GM18907 (cell line): ENCODE results near the gene ACTN4.
"Not testable (repeated sequence)": the region's sequence is repeated elsewhere in the genome, so short reads cannot be mapped to it uniquely, and the experiment has no call there.

Experiments used
- ATAC-seq: cut with Tn5 transposase; IDR thresholded peaks from one replicate; pipeline ENCODE4 v1.9.1; 2021; ENCODE audit warnings: mild to moderate bottlenecking, moderate library complexity; ENCODE audit not compliant: unreplicated experiment

Gene ACTN4

GRCh38 chr19:38647368-38647965 lies at the start of gene ACTN4:
Gene ACTN4 (plus strand): TSS chr19:38647649. CDS start chr19:38647746, 97 bp downstream.
- ATAC-seq: peak; percentile 82

DNA sequence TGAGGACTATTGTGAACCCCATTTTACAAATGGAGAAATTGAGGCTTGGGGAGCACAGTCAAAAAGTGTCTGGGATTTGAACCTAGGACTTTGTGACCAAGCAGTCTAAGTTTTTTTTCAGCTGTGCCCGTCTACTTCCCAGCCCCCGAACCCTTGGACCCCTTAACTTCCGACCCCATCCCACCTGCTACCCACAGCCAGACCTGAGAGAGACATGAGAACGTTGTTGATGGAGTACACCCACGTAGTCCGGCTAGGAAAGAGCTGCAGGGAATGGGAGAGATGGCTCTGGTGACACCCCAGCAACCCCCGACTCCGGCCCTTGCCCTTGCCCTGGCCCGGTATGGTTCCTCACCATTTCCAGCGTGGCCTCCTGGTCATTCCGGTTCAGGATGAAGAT lies 47.7 kb upstream of the ACTN4 start:
- ATAC-seq: no peak

- ATAC-seq: not testable (repeated sequence)
These were observed 44.6 kb upstream of the ACTN4 start for GRCh38 chr19:38602856-38603255.

GRCh38 chr19:38606131-38606530 lies 41.3 kb upstream of the ACTN4 start:
- ATAC-seq: no peak

DNA sequence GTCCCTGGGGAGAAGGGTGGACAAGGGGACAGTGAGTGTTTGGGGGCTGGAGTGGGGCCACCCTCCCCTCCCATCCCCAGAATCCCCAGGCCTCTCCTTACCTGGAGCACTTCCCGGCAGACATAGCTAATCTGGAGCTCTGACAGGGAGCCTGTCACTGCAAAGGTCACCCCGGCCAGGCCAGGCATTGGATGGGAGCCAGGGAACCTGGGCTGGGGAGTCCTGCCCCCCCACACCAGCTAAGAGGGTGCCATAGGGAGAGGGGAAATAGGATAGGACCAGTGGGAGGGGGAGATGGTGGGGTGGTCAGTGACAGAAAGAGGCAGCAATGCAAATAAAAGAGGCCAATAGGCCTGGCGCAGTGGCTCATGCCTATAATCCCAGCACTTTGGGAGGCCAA lies 33.2 kb upstream of the ACTN4 start:
- ATAC-seq: no peak

GRCh38 chr19:38615007-38615581 lies 32.4 kb upstream of the ACTN4 start:
- no peak for ATAC-seq

DNA sequence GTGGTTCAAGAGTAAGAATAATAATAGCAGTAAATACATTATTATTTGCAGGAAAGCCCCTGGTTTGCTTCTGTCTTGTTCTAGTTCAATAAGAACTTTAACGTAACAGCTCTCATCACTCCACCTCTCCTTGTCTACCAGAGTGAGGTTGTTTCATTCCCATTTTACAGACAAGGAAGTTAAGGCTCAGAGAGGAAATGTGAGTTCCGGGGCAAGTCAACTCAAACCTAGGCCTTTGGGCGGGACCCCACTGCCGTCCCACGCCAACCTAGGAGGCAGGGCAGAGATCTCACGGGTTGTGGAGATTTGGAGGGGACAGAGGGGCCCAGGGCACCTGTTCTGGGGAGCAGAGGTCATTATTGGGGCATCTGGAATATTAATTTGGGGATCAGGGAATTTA lies 31.2 kb upstream of the ACTN4 start:
- ATAC-seq: no peak

GRCh38 chr19:38617283-38617763 lies 30.1 kb upstream of the ACTN4 start:
- no peak for ATAC-seq

- ATAC-seq: peak; percentile 54
These were observed 29.5 kb upstream of the ACTN4 start, which contains the start of gene MAP4K1 for GRCh38 chr19:38617764-38618589. Gene MAP4K1 (minus strand): TSS chr19:38617953. CDS start chr19:38617895, 58 bp downstream.

- peak; percentile 63 for ATAC-seq
These were observed 28.7 kb upstream of the ACTN4 start, which contains the start of gene EIF3K for GRCh38 chr19:38618590-38619360. Gene EIF3K (plus strand): TSS chr19:38619188. CDS start chr19:38619269, 81 bp downstream.

- no peak for ATAC-seq
These were observed 27.9 kb upstream of the ACTN4 start for GRCh38 chr19:38619361-38620174.

DNA sequence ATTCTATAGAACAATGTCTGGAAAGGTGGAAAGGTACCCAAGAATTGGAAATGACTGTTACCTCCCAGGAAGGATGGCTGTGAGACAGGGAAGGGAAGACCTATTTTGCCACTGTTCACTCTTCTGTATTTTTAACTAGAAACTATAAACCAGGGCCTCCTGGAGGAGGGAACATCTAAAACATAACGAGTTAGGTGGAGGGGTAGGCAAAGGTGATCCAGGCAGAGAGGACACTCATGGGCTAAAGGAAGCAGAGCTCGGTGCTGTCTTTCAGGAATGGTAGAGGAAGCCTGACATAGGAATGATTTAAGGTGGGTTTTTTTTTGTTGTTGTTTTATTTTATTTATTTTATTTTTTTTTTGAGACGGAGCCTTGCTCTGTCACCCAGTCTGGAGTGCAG lies 22.6 kb upstream of the ACTN4 start:
- ATAC-seq: no peak

- ATAC-seq: no peak
These were observed 21.0 kb upstream of the ACTN4 start for GRCh38 chr19:38626401-38626800.

GRCh38 chr19:38629568-38629967 lies 17.9 kb upstream of the ACTN4 start:
- no peak for ATAC-seq

- ATAC-seq: not testable (repeated sequence)
These were observed 16.1 kb upstream of the ACTN4 start for GRCh38 chr19:38631301-38631700.

DNA sequence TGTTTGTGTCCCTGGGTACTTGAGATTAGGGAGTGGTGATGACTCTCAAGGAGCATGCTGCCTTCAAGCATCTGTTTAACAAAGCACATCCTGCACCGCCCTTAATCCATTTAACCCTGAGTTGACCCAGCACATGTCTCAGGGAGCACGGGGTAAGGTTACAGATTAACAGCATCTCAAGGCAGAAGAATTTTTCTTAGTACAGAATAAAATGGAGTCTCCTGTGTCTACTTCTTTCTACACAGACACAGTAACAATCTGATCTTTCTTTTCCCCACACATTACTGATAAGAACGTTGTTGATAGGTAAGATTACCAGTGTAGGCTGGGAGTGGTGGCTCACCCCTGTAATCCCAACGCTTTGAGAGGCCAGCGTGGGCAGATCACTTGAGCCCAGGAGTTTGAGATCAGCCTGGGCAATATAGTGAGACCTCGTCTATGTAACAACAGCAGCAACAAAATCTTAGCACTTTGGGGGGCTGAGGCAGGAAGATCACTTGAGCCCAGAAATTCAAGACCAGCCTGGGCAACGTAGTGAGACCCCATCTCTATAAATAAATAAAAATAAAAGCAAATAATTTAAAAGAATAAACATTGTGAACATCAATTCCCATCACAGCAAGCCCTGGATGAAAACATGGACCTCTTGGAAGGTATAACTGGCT lies 15.5 kb upstream of the ACTN4 start:
- not testable (repeated sequence) for ATAC-seq

DNA sequence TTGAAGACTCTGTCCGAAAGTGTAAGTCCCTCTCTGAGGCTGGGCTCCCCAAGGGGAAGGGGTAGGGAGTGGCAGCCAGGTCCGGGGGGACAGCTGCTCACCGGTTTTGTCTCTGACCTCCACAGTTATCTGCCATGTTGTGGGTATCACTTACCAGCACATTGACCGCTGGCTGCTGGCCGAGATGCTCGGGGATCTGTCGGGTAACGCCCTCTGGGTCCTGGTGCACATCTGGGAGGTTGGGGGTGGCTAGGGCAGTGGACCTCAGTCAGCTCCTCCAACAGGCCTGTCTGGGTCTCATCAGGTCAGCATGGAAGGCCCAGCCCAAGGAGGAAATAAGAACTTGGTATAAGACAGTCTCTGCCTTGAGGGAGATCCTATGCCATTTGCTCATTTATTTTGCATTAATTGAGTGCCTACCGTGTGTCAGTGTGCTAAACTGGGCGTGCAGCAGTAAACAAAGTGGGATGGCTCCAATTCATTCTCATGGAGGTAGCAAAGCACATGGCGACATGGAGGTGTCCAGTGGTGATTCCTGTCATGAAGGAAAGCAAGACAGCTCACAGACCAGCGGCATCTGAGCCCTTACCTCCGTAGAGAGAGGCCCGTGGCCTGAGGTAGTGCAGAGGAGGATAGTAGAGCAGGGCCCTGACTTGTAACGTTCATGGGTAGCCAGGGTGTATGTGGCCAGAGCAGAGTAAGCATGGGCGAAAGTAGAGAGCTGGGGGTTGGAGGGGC lies 14.8 kb upstream of the ACTN4 start:
- no peak for ATAC-seq

DNA sequence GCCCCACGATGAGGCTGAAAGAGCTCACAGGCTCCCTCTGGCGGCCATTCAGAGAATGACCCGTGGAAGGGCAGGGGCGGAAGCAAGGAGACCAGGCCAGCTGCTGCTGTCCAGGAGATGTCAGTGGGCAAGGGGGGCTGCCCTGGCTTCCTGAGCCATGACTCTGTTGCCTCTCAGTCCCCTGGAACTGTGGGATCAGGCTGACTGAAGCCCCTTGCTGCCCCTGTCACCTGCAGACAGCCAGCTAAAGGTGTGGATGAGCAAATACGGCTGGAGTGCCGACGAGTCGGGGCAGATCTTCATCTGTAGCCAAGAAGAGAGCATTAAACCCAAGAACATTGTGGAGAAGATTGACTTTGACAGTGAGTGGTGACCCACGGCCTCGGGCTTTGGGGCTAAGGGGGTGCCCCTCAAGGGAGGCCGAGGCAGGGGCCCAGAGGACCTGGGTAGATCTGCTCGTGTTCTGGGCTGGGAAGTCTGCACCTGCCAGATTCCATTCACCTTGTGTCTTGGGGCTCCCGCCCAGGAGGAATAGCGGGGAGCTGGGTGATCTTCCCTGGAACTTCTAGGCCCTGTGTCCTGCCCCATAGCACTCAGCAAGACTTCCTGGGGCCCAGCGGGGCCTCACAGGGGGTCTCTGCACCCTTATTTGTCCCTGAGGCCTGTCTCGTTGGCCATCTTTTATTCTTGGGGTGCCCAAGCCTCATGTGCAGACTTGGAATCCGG lies 12.5 kb upstream of the ACTN4 start:
- no peak for ATAC-seq
